Keratinocyte (primary cell): ENCODE data around the gene SPG7.

ENCODE experiments used
- EZH2 ChIP-seq: IDR thresholded peaks from one replicate; pipeline ENCODE4 v1.6.1; 2012; ENCODE audit warnings: inconsistent platforms, mild to moderate bottlenecking, low read length, moderate library complexity
- TF ChIP-seq, protein P1 (sequence below), 3 experiments: IDR thresholded peaks in 1 of 3; conservative IDR thresholded peaks in 1 of 3; optimal IDR thresholded peaks in 1 of 3; 2 replicates in 2 of 3; 3 replicates in 1 of 3; pipeline versions ENCODE3 to v1.5.1; 2011; ENCODE audit warnings: low read length in 3 of 3, mild to moderate bottlenecking in 3 of 3, moderate library complexity in 2 of 3, control low read depth in 1 of 3, inconsistent platforms in 1 of 3; ENCODE audit not compliant: insufficient read depth in 2 of 3; ENCODE audit errors: extremely low read depth in 1 of 3

- TF ChIP-seq, protein P1, sequence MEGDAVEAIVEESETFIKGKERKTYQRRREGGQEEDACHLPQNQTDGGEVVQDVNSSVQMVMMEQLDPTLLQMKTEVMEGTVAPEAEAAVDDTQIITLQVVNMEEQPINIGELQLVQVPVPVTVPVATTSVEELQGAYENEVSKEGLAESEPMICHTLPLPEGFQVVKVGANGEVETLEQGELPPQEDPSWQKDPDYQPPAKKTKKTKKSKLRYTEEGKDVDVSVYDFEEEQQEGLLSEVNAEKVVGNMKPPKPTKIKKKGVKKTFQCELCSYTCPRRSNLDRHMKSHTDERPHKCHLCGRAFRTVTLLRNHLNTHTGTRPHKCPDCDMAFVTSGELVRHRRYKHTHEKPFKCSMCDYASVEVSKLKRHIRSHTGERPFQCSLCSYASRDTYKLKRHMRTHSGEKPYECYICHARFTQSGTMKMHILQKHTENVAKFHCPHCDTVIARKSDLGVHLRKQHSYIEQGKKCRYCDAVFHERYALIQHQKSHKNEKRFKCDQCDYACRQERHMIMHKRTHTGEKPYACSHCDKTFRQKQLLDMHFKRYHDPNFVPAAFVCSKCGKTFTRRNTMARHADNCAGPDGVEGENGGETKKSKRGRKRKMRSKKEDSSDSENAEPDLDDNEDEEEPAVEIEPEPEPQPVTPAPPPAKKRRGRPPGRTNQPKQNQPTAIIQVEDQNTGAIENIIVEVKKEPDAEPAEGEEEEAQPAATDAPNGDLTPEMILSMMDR (optimal IDR thresholded peaks at IDR 0.05 in 1 of 3, IDR thresholded peaks at IDR 0.05 in 1 of 3, conservative IDR thresholded peaks at IDR 0.05 in 1 of 3; ENCODE audit: extremely low read depth in 1 of 3, insufficient read depth in 2 of 3, low read length in 3 of 3) = no peak
- no peak for TF ChIP-seq EZH2
Observed at GRCh38 chr16:89458967-89459366, 49.2 kb upstream of the SPG7 start.
